NCI-H446 treated with DMSO at 0.1 percent for 48 hours (cell line): ENCODE results near the gene HYDIN.

Experiments used
- DNase-seq: peaks from one replicate; lab custom pipeline; 2025; lab: John Stamatoyannopoulos, UW

Gene HYDIN

GRCh38 chr16:70788668-70789594, 441.6 kb downstream of the HYDIN start:
- no peak for DNase-seq

- DNase-seq: no peak
Measured at GRCh38 chr16:70786020-70786755, 444.3 kb downstream of the HYDIN start.

DNA sequence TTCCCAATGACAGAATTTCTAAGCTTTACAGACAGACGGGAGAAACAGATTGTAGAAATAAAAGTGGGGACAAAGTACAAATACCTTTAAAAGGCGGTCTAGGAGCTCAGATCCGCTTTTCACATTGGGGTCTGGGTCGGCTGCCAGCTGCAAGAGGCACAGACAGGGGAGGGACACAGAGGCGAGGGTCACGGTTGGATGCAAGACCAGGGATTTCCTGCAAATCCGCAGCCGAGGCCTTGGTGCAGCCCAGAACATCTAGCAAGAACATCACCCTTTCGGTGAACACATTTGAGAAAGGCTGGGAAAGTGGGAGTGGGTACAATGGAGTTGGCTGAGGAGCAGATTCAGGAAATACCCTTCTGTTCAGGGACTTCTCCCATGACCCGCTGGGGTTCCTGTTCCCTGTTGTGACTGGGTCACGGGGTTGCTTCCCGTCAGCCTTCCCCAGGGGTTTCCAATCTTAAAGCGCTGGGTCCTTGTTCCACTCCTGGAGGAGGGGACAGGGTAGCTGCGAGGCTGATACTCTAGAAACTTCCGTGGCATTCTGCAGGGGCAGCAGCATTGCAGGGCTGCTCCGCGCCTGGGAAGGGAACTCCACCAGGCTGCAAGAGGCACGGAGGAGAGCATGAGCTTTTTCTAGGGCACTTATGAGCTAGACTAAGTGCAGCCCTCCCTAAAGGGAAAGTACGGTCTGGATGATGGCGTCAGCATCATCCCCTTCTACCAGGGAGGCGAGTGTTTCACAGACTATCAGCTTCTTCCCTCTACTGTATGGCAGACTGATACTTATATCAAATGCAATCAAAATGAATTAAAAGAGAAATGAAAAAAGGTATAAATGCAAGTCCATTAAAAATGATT, 445.6 kb downstream of the HYDIN start:
- no peak for DNase-seq

DNA sequence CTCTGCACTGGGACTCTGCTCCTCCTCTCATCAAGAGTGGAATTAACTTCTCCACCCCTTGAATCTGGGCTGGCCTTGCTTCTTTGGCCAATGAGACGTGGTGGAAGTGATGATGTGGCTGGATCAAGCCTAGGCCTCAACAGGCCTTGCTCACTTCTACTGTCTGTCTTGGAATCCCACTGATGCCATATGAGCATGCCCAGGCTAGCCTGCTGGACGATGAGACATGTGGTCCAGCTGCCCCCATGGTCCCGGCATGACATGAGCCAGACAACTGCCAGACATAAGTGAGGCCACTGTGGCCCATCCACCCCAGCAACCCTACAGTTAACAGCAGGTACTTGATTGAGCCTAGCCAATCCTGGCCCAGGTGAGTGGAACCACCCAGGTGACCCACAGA, 448.3 kb downstream of the HYDIN start:
- no peak for DNase-seq

DNA sequence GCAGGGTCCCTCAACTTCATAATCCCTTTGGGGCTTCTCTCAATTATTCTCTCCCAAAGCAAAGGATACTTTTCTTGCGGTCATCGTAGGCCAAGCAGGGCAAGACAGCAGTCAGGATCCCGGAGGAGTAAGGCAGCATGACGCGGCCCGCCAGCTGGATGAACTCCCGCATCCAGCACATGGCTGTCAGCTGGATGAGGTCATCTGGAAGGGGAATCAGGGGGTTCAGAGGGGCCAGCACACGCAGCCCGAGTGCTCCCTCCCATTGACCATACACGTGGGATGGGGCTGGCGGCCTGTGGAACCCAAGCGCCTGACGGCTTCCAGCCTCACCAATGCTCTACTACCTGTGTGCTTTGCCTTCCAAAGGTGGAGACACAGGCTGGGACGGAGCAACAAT, 448.7 kb downstream of the HYDIN start:
- DNase-seq: no peak

DNA sequence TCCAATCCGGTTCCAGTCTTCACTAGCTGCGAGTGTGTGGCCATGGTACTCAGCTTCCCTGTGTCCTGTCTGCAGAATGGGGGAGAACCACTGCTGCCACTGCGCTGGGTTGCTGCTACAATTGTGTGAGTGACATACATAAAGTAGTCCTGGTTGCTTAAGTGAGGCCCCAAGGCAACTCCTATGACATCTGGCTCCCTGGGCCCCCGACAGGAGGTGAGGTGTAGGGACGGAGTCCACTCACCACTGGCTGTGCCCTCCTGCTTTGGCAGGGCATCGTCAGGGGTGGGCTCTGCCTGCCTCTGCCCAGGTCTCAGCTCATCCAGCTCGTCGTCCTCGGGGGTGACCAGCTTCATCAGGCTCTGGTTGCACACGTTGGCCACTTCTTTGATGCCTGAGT, 450.0 kb downstream of the HYDIN start:
- no peak for DNase-seq

DNA sequence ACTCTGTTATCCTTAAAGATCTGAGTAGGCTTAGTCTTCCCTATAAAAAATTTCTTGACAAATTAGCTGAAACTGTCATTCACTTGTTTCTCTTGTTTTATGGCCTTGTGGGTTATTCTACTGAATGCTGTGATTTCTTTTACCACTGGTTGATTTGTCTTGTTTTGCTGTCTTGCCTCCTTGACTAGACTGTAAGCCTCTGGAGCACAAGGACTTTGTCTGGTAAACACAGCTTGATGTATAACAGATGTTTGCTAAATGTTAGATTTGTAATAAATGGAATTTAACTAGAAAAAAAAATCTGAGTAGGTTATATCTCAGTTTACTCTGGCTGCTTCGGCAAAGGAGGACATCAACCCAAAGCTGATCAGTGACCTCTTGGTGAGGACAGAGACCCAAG, 451.2 kb downstream of the HYDIN start:
- no peak for DNase-seq

GRCh38 chr16:70778901-70779309, 451.6 kb downstream of the HYDIN start:
- no peak for DNase-seq

GRCh38 chr16:70777973-70778406, 452.5 kb downstream of the HYDIN start:
- no peak for DNase-seq

DNA sequence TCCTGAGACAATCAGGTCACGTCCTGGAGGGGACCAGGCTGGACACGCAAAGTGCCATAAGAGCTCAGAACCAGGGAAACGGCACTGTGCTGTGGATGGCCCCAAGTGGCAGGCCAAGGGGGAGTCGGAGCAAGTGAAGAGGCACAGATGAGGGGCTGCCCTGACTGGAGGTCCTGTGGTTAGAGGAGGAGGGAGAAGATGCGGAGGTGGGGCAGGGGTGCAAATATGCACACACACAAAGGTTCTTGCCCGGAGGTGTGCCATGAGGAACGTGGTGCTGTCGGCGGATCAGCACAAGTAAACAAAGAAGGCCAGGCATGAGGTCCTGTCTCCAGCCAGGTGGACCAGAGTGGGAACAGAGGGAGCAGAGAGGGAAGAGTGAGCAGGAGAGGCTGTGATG, 453.0 kb downstream of the HYDIN start:
- DNase-seq: no peak

- DNase-seq: no peak
Measured at GRCh38 chr16:70775399-70775798, 455.1 kb downstream of the HYDIN start.

DNA sequence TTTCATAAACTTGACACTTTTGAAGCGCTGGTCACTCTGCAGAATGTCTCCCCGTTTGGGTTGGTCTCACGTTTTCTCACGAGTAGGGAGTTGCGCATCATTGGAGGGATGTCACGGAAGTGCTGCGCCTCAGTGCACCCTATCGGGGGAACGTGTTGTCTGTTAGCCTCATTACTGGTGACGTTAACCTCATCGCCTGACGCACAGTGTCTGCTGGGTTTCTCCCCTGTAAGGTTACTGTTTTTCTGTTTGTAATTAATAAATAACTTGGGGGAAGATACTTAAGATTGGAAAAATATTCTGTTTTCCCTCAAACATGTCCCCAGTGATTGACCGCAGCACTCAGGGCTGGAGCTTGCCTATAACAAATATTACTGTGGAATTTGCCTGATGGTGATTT, 456.3 kb downstream of the HYDIN start:
- no peak for DNase-seq

DNA sequence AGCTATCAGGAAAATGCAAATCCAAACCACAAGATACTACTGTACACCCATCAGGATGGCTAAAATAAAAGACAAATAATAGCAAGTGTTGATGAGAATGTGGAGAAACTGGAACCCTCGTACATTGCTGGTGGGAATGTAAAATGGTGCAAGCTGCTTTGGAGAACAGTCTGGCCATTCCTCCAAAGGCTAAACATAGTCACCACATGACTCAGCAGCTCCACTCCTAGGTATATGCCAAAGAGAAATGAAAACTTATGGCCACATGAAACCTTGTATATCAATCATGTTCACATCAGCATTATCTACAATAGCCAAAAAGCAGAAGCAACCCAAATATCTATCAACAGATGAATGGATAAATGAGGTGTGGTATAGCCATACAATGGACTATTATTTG, 458.0 kb downstream of the HYDIN start:
- no peak for DNase-seq

DNA sequence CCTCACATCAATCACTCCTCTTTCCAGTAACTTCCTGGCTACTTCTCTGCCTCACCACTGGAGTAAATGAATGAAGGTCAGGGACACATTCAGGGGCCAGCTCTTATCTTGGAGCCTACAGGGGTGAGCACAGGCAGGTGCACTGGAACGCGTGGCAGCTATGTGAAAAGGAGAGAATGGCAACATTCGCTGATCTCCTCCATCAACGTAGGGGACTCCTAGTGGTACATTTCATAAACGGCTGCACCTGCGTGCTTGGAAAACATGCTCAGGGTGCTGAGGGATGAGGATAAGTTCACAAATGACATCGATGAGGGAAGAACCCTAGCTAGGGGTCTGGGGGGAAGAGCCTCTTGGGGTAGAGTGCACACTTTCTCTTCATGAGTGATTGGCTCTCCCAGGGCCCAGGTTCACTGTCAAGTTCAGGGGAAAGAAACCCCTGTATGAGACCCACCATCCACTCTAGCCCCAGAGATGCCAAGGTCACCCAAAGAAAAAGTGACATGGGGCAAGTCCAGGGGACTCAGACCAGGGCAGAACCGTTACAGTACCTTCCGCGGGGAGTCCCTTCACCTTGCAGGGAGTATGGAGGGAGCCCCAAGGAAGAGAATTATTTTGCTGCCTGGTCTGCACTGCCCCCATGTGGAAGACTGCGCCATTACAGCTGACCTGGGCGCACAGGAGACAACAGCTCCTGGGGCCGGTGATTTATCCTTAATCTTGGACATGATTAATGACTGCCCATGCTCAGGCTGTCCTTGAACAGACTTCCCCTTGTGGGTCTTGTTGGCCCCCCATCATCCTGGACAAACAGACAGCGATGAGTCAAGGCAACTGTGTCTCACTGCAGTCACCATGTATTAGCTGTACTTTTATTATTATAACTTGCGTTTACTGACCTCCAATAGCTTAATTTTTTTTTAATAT, 459.6 kb downstream of the HYDIN start:
- peak; percentile 1 for DNase-seq

- no peak for DNase-seq
Measured at GRCh38 chr16:70770291-70770625, 460.3 kb downstream of the HYDIN start.

DNA sequence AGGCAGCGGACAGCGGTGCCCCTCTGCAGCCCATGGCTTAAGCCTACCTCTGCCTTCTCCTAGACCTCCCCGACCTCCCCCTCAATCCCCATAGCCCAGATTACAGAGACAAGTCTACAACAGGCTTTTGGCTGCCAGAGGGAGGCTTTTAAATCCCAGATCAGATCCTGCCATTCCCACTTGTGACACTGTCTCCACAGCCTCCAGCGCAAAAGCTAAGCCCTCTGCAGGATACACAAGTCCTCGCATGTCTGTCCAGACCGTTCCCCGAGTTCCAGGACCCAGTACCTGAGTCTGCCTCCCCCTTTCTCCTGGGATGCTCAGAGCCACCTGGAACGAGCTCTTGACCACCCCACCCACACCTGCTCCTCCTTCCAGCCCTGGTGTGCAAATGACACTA, 460.8 kb downstream of the HYDIN start:
- DNase-seq: no peak

GRCh38 chr16:70769131-70769530, 461.4 kb downstream of the HYDIN start:
- no peak for DNase-seq

- DNase-seq: no peak
Measured at GRCh38 chr16:70768203-70768580, 462.3 kb downstream of the HYDIN start.

DNA sequence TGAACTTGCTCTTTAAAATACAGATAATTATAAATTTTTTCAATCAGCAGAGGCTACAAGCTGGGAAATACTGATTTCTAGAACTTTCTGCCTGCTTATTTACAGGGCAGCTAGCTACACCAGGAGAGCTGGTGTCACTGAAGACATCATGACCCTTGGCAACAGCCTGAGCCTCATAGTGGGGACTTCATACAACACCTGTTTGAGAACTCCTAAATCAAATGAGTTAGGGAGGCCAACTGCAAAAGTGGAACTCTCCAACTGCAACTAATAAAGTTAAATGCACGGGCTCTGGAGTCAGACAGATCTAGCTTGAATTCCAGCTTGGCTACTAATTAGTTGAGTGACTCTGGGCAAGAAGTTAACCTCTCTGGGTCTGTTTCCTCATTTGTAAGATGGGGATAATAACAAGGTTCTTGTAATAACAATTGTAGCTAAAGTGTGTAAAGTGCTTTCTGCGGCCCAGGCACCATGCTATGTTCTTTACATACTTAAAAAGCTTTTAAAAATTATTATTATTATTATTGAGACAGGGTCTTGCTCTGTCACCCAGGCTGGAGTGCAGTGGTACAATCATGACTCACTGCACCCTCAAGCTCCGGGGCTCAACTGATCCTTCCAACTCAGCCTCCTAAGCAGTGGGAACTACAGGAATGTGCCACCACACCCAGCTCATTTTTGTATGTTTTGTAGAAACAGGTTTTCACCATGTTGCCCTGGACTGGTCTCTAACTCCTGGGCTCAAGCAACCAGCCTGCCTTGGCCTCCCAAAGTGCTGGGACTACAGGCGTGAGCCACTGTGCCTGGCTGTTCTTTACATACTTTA, 462.9 kb downstream of the HYDIN start:
- no peak for DNase-seq

- no peak for DNase-seq
Measured at GRCh38 chr16:70766658-70767057, 463.9 kb downstream of the HYDIN start.
